ENCODE measurements around the gene SEZ6.

The SEZ6 gene

DNA sequence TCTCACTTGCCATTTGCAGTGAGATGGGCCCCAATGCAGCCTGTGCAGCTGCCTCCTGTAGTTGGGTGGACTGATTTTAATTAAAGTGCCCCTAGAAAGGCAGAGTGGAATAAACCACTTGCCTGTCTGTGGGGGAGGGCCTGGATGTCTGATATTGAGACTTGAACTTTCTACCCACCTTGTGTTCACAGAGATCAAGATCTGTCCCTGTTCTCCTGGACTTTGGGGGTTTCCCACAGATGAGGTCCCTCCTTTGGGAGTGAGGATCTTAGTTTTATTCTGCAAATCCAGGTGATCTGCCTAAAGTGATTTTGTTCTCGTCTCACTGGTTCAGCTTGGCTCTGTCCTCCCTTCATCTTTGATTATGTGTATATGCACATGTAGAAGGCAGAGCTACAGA is 95.3 kb downstream of the SEZ6 start:
- Mint-ChIP-seq H3K27ac (no peak overlapping the region), H3K4me3 (no peak overlapping the region), H3K9me3 (peaks cover 7% of the 10 kb centered on the region), H3K36me3 (peaks cover 96% of the 10 kb centered on the region), H3K4me1 (peaks cover 10% of the 10 kb centered on the region)
- DNase-seq (ENCODE audit: low spot score in 2 of 2) (no peak), ATAC-seq (no peak)

DNA sequence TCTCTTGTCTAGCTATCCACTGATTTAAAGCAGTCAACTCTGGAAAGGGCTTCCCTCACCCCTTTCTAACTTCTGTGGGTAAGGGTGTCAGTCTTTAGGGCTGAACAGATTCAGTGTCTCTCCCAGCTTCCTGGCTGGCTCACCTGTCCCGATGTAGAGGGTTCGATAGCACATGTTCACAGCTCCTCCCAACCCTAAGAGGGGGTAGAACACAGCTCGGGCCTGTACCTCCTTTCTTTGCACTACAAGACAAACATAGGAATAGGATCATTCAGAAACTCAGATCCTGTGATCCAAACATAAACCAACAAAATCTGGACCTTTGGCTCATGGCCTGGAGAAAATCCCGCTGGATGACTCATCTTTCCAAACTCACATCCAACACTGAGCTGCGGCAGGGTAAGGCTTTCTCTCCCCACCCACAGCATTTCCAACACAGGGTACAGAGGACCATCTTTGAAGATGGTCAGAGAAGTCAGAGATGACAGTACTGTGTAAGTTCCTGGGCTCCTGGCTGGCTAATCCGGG is 97.1 kb downstream of the SEZ6 start:
- Mint-ChIP-seq H3K9me3 (no peaks in the 10 kb centered on the region), H3K27ac (peak overlapping the region; percentile 20), H3K4me3 (no peak overlapping the region), H3K36me3 (peaks cover 93% of the 10 kb centered on the region), H3K4me1 (peaks cover 5% of the 10 kb centered on the region)
- ATAC-seq (no peak), DNase-seq (ENCODE audit: low spot score in 2 of 2) (no peak)

DNA sequence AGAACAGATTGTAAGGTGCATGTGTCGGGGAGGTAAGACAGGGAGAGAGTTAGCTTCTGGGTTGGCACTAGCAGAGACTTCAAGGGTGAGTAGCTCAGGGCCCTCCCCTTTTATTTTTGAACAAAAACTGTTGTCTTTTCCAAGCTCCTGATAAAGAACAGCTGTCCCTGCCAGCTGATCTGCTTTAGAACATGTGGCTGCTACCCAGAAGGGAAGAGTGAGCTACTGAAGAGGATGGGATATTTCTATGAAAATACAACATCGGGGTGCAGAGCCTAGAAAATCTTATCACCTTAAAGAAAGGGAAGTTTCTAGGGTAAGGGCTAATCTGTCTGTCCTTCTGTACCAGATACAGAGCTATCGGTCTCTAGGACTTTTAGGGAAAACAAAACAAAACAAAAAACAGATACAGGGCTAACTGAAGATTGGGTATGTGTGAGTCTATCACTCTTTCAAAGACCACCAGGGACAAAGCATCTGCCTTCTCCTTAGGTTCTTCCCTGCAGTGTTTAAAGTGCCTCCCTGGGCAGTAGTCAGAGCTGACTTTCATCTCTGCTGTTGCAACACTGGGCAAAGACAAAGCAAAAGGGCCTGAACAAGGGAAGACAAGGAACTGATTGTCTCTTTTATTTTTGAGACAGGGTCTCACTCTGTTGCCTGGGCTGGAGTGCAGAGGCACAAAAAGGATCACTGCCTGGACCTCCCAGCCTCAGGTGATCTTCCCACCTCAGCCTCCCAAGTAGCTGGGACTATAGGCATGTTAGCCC is 97.9 kb downstream of the SEZ6 start:
- Mint-ChIP-seq H3K4me3 (no peak overlapping the region), H3K27ac (peak overlapping the region; percentile 51), H3K36me3 (peaks cover 85% of the 10 kb centered on the region), H3K4me1 (peaks cover 13% of the 10 kb centered on the region), H3K9me3 (no peaks in the 10 kb centered on the region)
- DNase-seq (ENCODE audit: low spot score in 2 of 2), result no peak
- ATAC-seq, result no peak

DNA sequence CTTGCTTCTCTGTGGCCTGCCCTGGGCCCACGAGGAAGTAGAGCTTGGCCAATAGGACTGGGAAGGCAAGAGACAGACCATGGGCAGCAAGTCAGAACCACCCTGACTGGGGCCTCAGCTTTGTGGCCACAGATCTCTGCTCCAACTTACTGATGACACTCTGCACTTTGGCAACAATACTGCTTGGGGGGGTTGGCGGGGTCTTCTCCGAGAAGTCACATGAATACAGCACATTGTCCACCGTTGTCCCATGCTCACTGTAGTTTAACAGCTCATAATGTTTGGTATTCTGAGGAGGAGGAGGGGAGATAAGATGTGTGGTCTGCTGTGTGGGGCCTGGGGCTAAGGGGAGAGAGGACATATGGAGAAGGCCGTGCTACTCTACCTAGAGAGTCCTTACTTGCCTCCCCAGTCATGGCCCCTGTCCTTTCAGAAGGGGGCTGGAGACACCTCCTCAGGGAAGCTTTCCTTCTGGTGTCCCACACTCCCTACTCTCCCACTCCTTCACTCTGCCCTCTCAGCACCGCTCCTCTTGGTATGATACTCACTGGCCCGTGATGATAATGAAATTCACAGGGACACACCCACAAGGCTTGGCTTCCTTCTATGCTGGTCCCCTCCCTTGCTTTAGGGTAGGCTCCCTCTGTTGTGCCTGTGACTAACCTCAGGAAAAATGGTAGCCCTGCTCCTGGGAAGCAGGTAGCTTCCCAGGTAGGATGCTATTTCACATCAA is 99.0 kb downstream of the SEZ6 start:
- no peak for DNase-seq (ENCODE audit: low spot score in 2 of 2)
- Mint-ChIP-seq H3K4me3 (no peak overlapping the region), H3K36me3 (peaks cover 78% of the 10 kb centered on the region), H3K4me1 (peaks cover 18% of the 10 kb centered on the region), H3K9me3 (no peaks in the 10 kb centered on the region), H3K27ac (peak overlapping the region; percentile 51)
- ATAC-seq, result no peak

DNA sequence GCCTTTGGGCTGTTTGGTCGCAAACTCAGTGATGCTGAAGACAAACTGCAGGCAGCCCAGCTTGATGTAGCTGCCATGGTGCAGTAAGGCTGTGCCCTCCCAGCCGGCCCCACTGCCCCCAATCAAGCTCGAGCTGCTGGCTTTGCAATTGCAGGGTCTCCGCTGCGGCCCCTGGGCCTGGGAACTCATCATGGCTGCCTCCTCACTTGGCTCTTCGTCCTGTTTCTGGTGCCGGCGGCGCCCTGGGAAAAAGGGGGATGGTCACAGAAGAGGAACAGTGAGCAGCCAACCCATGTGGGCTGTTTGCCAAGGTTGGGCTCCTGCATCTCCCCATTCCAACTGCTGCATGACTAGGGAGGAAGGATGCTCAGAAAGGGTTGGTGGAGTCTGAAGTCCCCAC is 99.6 kb downstream of the SEZ6 start:
- Mint-ChIP-seq H3K36me3 (peaks cover 74% of the 10 kb centered on the region), H3K9me3 (no peaks in the 10 kb centered on the region), H3K27ac (peak overlapping the region; percentile 51), H3K4me3 (no peak overlapping the region), H3K4me1 (peaks cover 23% of the 10 kb centered on the region)
- DNase-seq (ENCODE audit: low spot score in 2 of 2) (no peak), ATAC-seq (no peak)

Data from stimulated activated effector memory CD8-positive, alpha-beta T cell treated with anti-CD3 and anti-CD28 coated beads, Interleukin-12 subunit alpha, Interleukin-12 subunit beta, amount 100 ng/mL, for 72 hours (primary cell).